ENCODE data around the gene MRTFA.
"Not testable (repeated sequence)": the region's sequence is repeated elsewhere in the genome, so short reads cannot be mapped to it uniquely, and the experiment has no call there.

The MRTFA gene

GRCh38 chr22:40502919-40503318, 133.6 kb downstream of the MRTFA start:
- ChIA-PET POLR2A (no interaction called here), CTCF (interaction anchor here (0.8 to 1.3 kb wide), 3 partner anchors 15 to 143 kb away, joined by 3 read pairs; no protein-coding TSS in a partner anchor)
- DNase-seq (ENCODE audit: extremely low spot score), result no peak
- TF ChIP-seq CTCF (IDR thresholded peaks at IDR 0.05; ENCODE audit: control extremely low read depth, extremely low read depth, low read depth, missing control alignments), result no peak

- DNase-seq (ENCODE audit: extremely low spot score); POLR2A ChIA-PET; CTCF ChIA-PET: not testable (repeated sequence)
These were observed 136.1 kb downstream of the MRTFA start for GRCh38 chr22:40500465-40500786.

GRCh38 chr22:40499209-40499623, 137.3 kb downstream of the MRTFA start:
- ChIA-PET POLR2A (no interaction called here), CTCF (interaction anchor here (1.0 to 1.9 kb wide), 3 partner anchors 10 to 26 kb away, joined by 3 to 8 read pairs (median 3); no protein-coding TSS in a partner anchor)
- TF ChIP-seq CTCF (IDR thresholded peaks at IDR 0.05; ENCODE audit: control extremely low read depth, extremely low read depth, low read depth, missing control alignments), result no peak
- DNase-seq (ENCODE audit: extremely low spot score), result peak; percentile 36

GRCh38 chr22:40498420-40499208, 137.9 kb downstream of the MRTFA start:
- CTCF ChIA-PET, result interaction anchor here (1.0 to 1.9 kb wide), 3 partner anchors 11 to 26 kb away, joined by 3 to 8 read pairs (median 3); no protein-coding TSS in a partner anchor
- no peak for DNase-seq (ENCODE audit: extremely low spot score)
- no peak for TF ChIP-seq CTCF (IDR thresholded peaks at IDR 0.05; ENCODE audit: control extremely low read depth, extremely low read depth, low read depth, missing control alignments)
- POLR2A ChIA-PET, result no interaction called here

GRCh38 chr22:40493441-40493840, 143.1 kb downstream of the MRTFA start:
- ChIA-PET CTCF (interaction anchor here (1.0 to 4.4 kb wide), 4 partner anchors 12 to 152 kb away, joined by 4 to 23 read pairs (median 5); no protein-coding TSS in a partner anchor), POLR2A (no interaction called here)
- no peak for TF ChIP-seq CTCF (IDR thresholded peaks at IDR 0.05; ENCODE audit: control extremely low read depth, extremely low read depth, low read depth, missing control alignments)
- DNase-seq (ENCODE audit: extremely low spot score), result no peak

- no peak for TF ChIP-seq CTCF (IDR thresholded peaks at IDR 0.05; ENCODE audit: control extremely low read depth, extremely low read depth, low read depth, missing control alignments)
- ChIA-PET POLR2A (interaction anchor here (0.6 kb wide), 1 partner anchor 18 kb away, joined by 3 read pairs; no protein-coding TSS in a partner anchor), CTCF (interaction anchor here (0.8 to 4.4 kb wide), 10 partner anchors 8 to 407 kb away, joined by 3 to 23 read pairs (median 4); no protein-coding TSS in a partner anchor)
- peak; percentile 76 for DNase-seq (ENCODE audit: extremely low spot score)
These were observed 144.4 kb downstream of the MRTFA start for GRCh38 chr22:40491990-40492631.

All from GM10248 (cell line).